Measurements from ENCODE around the gene HSCB.

DNA sequence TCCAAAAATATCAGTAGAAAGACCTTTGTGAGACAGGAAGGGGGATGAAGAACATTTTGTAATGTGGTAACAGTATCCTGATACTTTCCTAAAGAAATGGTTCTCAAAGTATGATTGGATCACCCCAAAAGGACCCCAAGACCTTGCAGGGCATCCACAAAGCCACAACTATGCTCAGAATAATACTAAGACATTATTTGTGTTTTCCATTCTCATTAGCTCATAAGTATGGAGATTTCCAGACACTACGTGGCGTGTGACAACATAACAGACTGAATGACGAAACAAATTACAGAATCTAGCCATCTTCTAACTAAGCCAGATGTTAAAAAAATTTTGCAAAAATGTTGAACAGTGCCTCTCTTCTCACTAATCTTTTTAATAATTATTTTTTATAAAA is 25.2 kb upstream of the HSCB start:
- no peak for TF ChIP-seq RORB (CRISPR knock-in tag; IDR thresholded peaks at IDR 0.05)
- TF ChIP-seq NR2C2 (CRISPR knock-in tag; IDR thresholded peaks at IDR 0.05) = no peak
- TF ChIP-seq E2F4 (CRISPR knock-in tag; IDR thresholded peaks at IDR 0.05; ENCODE audit: borderline replicate concordance, low read depth) = no peak
- TF ChIP-seq CTCF (IDR thresholded peaks at IDR 0.05) = no peak
- TF ChIP-seq JUN (CRISPR knock-in tag; IDR thresholded peaks at IDR 0.05) = no peak
- TF ChIP-seq ZNF121 (CRISPR knock-in tag; IDR thresholded peaks at IDR 0.05) = no peak
